NB4 (cell line): ENCODE measurements around the gene ZNF598.

ENCODE experiments used
- CTCF ChIP-seq: IDR thresholded peaks from one replicate; pipeline ENCODE4 v1.5.1; 2012; ENCODE audit warnings: low read depth, low read length
- MAX ChIP-seq: IDR thresholded peaks from 2 replicates; pipeline ENCODE4 v1.6.1; 2011; ENCODE audit warnings: low read depth, low read length
- MYC ChIP-seq: IDR thresholded peaks from 2 replicates; pipeline ENCODE4 v1.6.1; 2011; ENCODE audit warnings: low read depth, low read length
- POLR2A ChIP-seq: IDR thresholded peaks from 2 replicates; pipeline ENCODE4 v1.6.1; 2011; ENCODE audit warnings: mild to moderate bottlenecking; ENCODE audit not compliant: insufficient read length; ENCODE audit errors: extremely low read depth

GRCh38 chr16:2025878-2026460 lies 16.3 kb upstream of the ZNF598 start:
- TF ChIP-seq CTCF (no peak), POLR2A (no peak), MAX (no peak), MYC (no peak)
